Activated CD8-positive, alpha-beta memory T cell treated with anti-CD3 and anti-CD28 coated beads for 48 hours (primary cell): ENCODE results near the gene RBM8A.
A peak's percentile ranks its signal among the peaks of the same experiment; 100 is the strongest.

Source experiments
- DNase-seq, 3 experiments: peaks; one replicate each; pipeline ENCODE4 v3.0.0-alpha.2; 2020; ENCODE audit warnings: low read depth in 2 of 3, low spot score in 2 of 3

The RBM8A gene

DNA sequence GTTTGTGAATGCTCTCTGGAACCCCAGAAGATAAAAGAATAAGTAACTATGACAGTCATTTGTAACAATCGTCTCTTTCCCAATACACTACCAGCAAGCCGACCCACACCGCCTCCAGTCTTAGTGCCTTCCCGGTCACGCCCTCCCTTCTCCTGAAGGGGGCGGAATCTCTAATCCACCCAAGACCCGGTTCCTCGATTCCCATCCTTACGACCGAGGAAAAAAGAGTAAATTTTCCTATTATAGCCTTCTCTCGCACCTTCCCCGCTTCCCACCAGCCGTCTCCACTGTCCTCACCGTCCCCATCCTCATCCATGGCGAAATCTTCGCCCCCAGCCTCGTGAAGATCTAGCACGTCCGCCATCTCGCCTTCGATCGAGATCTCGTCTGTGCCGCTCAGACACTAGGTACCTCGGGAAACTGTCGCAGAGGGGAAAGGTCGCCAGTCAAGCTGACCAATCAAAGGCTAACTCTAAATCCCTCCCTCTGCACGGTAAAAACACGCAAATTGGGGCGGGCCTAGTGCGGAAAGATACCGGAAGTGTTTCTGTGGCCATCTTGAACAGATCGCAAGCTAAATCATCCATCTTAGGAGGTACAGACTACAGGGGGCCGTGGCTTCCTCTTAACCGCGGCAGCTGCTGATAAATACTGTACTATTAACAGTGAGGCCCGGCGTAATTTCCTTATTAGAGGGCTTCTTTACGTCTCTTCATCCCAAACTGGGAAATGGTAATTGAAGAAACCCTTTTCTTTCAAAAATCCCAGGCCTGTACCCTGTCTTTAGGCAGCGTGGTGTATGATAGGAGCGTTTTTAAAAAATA, at the start of gene RBM8A:
Gene RBM8A, minus strand, starts transcription at position 422 of the 824 bp plus-strand sequence. Its CDS starts 58 bp downstream, at position 364.
- DNase-seq: peak; percentile 52 to 76 (median 74)

DNA sequence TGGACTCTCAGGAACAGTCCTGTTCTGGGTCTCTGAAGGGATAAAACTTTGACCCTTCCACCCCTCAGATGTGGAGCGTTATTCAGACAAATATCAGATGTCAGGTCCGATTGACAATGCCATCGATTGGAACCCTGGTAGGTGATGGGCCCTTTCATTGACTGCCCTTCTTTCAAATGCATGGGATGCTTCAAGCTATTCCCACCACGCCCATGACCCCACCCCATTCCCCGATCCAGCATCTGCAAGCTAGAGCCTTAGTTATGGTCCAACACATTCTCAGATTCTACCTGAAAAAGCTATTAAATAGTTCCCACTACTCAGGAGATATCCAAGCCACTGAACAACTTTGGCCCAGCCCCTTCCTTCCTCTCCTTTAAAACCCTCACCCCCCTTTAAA, 49.7 kb upstream of the RBM8A start:
- no peak for DNase-seq

DNA sequence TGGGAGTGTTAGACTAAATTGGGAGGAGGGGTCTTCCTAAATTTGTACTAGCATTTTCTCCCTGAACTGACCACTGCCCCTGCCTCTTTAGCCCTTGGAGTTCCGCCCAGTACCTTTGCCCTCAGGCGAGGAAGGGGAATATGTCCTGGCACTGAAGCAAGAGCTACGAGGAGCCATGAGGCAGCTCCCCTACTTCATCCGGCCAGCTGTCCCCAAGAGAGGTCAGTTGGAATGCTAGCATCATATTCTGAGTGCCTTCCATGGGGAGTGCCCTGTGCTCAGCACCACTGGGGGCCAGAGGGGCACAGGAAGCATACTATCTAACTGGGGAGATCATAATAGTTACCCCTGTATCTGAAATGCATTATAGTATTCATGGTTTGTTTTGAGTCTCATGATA, 47.9 kb upstream of the RBM8A start:
- DNase-seq: no peak

DNA sequence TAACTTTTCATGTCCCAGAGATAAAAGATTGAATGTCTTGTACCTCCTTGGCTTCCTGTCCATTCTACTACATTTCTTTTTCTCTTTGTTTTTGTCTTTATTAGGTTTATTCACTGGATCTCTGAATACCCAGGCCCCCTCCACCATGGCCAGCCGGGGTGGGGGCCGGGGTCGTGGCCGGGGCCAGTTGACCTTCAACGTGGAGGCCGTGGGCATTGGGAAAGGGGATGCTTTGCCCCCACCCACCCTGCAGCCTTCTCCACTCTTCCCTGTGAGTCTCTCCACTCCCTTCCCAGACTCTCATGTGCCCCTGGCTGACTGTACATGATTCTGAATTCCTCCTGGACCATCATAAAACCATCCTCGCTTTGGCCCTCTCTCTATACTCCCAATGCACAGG, 47.4 kb upstream of the RBM8A start:
- no peak for DNase-seq

DNA sequence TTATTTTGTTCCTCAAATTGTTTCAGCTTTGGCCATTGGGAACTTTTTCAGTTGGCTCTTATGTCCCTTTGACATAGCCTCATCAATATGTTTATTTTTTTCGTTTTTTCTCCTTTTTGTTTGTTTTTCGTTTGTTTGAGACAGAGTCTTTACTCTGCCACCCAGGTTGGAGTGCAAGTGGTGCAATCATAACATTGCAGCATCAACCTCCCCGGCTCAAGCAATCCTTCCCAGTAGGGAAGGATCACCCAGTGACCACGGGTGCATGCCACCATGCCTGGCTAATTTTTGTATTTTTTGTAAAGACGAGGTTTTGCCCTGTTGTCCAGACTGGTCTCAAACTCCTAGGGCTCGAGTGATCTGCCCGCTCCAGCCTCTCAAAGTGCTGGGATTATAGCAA, 45.3 kb upstream of the RBM8A start:
- no peak for DNase-seq

DNA sequence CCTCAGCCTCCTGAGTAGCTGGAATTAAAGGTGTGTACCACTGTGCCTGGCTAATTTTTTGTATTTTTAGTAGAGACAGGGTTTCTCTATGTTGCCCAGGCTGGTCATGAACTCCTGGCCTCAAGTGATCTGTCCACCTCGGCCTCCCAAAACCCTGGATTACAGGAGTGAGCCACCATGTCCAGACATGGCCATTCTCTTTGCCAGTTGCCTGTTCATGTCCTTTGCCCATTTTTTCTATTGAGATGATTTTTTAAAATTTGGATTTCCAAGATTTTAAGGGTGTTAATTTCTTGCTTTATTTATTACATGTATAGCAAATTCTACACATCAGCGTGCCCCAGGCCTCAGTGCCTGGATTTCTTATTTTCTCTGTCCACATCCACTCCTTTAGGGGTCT, 40.0 kb upstream of the RBM8A start:
- no peak for DNase-seq

DNA sequence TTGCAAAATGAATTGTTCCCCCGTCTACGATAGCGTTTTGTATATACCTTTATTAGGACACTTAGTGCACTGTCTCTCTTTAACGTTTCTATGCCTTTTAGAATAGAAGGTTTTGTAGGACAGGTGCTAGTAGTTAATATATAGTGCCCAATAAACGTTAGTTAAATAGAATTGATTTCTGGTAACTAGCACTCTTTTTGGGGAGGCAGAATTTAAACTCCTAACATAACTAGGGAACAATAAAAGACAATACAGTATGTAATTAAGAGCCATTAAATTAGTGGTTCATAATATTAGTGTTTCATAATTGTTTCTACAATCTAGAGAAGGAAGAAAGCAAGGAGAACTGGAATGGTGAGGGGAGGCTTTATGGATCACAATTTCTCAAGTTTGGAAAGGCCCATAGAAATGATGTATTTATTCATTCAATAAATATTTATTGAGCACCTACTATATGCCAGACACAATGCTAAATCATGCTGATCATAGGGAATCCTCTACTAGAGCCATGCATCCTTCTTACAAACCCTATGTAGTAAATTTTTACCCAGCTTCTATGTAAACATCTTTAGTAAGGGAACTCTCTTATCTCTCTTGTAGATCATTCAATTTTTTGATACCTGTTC, 37.9 kb upstream of the RBM8A start:
- DNase-seq: no peak

DNA sequence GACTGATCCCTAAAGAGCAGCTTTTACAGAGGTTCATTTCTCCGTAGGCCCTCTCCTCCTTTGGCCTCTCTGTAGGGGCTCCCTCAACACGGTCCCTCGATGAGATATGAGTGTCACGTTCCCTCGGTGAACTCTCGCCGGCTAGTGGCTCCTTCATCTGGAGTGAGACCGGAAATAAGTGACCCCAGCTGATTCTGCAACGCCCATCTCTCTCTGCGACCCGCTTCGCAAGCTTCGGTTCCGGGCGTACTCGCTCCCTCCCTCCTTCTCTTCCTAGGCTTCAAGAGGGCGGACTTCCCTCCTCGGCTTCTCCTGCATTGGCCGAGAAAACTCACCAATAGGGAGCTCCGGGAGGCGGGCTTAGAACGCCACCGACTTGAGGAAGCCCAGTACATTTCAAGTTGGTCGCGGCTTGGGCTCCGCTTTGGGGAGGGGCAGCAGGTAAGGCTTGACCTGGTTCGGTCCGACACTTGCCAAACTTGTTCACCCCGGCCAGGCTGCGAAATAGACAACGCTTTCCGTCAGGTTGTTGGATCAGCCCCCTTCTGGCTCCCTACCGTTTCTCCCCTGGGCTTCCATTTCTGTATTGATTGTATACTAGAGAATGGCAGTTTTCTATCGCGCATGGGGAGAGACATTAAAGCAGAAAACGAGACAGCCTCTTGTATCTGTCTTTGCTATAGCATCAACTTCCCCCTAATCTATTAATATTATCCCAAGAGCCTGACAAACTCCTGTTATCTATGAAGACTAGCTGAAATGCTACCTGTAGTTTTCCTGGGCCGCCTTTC, 37.2 kb upstream of the RBM8A start, which contains the start of the genes ANKRD34A and POLR3GL:
Gene ANKRD34A, minus strand, starts transcription at position 248 of the 791 bp plus-strand sequence. CDS start 2,816 bp downstream, outside the sequence.
Gene POLR3GL, plus strand, starts transcription at position 363 of the 791 bp plus-strand sequence. CDS start 10,176 bp downstream, outside the sequence.
- peak; percentile 59 to 74 (median 72) for DNase-seq

DNA sequence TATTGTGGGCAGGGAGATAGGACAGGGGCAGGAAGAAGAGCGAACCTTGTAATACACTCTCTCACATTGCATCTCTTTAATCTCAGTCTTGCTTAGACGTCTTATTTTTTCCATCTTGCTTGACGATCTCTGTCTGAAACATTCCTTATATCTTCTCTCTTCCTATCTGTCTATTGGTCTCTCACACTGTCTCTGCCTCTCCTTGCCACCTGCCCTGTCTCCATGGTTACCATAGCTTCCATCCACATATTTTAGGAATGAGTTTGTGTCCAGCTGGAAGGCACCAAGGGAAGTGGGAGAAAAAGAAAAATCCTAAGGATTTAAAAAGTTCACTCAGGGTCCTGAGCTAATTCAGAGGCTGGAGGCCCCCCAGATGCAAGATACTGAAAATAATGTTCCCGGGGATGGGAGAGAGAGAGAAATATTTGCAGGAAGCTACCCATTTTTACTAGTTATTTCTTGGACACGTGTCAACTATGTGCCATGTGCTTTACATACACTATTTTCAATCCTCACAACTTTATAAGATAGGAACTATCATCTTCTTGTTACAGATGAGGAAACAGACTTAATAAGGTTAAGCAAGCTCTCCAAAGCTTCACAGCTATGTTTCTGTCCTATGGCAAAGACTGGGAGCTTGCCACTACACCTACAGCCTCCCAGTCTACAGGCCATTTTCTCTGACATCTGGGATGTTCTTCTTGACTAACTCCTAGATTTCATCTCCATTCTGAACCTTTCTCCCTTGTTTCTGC, 36.2 kb upstream of the RBM8A start:
- DNase-seq: no peak

DNA sequence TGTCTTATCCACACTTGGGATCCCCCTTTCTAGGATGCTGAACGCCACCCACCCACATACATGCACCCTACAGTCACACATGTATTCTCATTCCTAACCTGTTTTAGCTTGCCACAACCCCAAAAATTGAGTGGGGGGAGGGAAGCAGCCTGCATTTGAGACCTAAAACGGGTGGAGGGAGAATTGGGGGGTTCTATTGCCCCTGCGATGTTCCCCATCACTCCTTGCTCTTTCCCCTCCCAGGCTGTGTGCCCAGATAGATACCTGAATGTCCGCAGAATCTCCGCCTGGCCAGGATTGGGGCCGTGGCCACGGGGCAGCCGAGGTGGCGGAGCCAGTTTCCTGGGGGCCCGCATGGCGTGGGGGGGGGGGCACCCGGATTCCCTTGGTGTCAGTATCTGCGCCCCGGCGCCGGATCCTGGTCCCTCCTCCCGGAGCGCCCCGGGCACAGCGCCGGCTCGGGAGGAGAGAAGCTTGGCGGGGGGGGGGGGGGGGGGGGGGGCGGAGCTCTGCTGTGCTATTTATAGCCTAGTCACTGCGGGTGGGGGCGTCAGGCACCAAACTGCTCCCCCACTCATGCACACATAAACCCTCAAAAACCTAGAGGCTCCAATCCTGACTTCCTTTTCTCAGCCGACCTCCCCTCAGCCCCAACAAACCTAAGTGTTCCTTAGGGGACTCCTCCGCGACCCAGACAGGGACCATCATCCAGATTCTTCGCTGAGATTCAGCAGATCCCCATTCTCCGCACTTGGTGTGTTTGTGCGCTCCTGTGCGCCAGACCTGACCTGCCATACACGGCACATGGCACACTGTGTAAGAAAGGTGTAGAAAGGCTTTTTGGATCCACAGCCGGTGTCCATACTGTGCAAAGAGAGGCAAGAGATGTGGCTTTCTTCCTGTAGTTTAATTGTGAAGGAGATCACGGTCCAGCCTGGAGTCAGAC, 35.1 kb upstream of the RBM8A start:
- DNase-seq: peak in 1 of 3 experiments; percentile 36

DNA sequence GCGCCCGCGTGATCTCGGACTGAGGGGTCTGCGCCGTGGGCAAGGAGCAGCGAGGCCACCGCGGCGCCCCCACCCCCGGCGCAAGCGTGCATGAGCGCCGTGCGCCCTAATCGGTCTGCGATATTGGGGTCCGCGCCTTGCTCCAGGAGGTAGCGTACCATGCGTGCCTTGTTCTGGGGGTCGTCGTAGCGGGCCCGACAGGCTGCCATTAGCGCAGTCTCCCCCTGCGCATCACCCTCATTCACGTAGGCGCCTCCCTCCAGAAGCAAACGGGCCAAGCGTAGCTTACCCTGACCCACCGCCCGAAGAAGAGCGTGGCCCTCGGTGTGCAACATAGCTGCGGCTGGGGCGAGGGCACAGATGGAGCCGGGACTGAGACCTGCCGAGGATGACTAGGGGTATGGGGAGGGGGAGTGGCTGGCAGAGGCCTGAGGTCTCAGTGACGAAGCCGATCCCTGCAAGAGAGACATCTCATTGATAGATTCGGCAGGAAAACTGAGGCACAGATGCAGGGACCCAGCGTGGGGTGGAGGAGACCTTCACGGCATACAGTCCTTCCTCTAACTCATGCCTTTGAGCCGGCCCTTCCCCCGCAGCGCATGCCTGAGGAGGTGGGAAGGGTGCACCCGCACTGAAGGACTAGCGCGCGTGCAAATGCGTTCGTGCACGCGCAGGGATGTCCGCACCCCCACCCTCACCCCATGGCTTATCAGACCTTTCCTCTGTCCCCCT, 34.3 kb upstream of the RBM8A start:
- DNase-seq: peak in 1 of 3 experiments; percentile 39

DNA sequence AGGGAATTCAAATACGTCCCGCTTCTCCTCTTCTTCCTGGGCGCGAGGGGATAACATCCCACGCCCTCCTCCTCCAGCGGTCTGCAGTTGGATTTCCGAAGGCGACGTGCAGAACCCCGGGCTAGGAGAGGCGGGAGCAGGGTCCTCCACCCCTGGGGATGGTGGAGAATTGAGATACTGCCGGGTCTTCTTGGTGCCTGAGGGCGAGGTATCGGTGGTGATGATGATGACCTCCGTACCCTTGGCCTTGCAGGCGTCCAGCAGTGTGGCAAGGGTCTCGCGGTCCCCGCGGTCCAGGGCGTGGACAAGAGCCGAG, 33.8 kb upstream of the RBM8A start:
- DNase-seq: no peak

DNA sequence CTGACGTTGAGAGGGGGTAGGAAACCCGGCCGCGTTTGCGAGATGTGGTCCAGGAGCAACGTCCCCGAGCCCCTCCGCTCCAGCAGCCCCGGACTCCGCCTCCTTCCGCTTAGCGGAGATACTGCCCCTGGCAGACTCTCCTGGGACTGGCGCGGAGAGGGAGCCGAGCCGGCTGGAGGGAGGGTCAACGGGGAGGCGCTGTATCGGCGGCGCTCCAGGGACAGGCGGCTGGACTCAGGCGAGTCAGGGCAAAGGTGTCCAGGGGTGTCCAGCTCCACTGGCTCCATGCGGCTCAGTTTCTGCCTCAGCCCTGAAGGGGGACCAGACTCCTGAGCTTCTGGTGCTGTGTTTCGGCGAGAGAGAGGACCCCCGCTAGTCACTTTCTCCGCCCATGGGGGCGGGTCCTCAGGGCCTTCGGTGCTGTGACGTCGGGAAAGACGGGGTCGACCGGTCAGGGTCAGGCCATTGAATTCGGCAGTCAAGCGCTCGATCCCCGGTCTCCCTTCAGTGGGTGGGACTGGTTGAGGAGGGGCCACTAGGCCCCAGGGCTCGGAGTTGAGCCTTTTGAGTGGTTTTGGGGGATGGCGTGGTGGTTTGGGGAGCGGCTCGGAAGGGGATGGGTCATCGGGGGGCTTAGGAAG, 33.3 kb upstream of the RBM8A start:
- no peak for DNase-seq

DNA sequence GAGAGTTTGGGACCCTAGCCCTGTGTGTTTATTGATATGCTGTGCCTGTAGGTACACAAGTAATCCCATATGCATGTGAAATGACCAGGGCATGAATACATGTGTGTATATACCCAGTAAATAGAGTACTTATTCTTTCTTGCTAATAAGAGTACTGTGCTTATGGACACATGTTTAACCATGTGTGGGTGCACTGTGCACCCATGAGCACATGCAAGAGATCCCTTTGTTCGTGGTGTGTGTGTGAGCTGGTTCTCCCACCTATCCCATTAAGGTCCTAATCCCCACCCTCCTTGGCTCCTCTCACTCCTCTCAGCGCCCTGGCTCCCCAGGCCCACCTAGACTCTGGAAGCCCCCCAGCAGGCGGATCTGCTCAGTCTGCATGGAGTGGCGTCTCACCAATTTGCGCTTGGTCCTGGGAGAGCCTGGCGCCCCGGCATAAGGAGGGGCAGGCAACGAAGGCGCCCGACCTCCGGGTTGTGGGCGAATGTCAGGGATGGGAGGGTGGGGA, 32.7 kb upstream of the RBM8A start:
- no peak for DNase-seq

DNA sequence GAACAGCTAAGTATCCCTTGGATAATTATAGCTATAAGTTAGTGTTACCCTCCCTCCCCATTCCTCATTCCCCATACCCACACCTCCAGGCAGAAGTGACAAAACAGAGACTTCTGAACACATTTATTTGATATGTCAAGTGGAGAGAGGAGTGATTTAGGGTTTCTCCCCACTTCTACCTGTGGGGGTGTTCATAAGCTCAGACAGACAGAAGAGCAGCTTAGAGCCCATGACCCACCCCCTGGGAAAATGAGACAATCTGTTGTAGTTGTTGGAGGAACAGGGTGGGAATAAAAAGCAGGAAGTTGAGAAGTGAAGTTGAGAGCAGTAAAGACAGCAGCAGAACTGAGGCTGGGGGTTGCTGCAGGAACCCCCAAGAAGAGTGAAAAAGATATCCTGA, 32.0 kb upstream of the RBM8A start:
- no peak for DNase-seq

DNA sequence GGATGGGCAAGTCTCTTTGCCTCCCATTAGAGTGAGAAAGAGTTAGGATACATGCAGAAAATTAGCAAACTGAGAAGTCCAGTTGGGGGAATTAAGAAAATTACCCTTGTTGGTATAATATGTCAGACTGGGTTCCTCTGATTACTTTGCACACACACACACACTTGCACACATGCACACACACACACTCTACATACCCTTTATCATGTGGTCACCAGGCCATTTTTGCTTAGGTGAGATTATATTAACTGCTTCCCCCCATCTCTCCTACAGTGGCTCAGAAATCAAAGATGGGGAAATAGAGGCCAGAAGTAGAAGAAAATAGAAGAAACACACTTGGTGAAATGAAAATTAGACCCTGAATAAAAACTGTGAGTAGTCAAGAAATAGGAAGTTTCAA, 31.4 kb upstream of the RBM8A start:
- DNase-seq: no peak

DNA sequence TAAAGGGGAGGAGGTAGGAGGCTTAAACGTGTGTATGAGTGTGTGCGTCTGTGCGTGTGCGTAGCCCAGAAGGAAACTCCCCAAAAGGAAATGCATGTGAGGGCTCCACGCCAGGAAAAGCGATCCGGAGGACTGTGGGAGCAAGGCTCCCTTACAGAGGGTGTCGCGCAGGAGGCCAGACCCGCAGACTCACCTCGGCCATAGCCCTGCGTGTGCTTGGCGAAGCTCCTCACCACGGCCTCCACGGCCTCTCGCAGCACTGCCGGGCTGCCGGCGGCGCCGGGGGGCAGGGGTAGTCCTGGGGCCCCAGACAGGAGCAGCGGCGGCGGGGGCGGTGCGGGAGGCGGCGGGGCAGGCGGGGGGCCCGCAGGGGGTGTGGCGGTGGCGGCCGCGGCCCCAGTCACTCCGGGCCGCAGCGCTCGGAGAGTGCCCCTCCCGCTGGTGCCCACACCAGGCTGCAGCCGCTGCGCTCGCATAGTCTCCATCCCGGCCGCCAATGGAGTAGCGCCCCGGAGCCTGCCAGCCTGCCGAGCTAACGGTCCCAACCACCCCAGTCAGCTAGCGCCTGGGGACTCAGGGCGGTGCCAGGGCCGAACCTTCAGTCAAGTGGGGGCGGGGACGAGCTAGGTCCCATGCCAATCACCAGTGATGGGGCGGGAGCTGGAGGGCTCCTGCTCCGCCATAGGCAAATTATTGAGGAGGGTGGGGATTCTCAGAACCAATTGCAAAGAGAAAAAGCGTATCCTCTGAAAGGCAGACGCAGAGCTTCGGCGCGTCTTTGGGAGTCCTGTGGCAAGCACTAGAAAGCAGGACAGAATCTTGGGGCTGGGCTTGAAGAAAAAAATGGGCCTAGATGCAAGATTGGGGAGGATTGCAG, 30.4 kb upstream of the RBM8A start, which contains the start of gene LIX1L:
Gene LIX1L, minus strand, starts transcription at position 575 of the 877 bp plus-strand sequence. Its CDS starts 90 bp downstream, at position 485.
- DNase-seq: peak; percentile 75 to 86 (median 84)
